HFFc6 (cell line): ENCODE data around the gene SLMAP. TPM values are rescaled to one million over a fixed set of nuclear protein-coding genes. Genes with fewer than 3 reads are reported as not detected.

Experiments used
- DNase-seq: peaks from one replicate; pipeline ENCODE4 v3.0.0-alpha.2; 2018
- H3K27ac Mint-ChIP-seq: 2 replicates; pipeline ENCODE4 v1.8.0; 2020; ENCODE audit warnings: mild to moderate bottlenecking, mixed read lengths
- H3K27me3 Mint-ChIP-seq: 2 replicates; pipeline ENCODE4 v1.8.0; 2021; ENCODE audit warnings: mild to moderate bottlenecking, moderate library complexity, mixed read lengths; ENCODE audit not compliant: insufficient read depth
- H3K36me3 Mint-ChIP-seq: 2 replicates; pipeline ENCODE4 v1.8.0; 2021; ENCODE audit warnings: low read depth, mixed read lengths
- H3K4me1 Mint-ChIP-seq: 2 replicates; pipeline ENCODE4 v1.8.0; 2020; ENCODE audit warnings: low read depth, mixed read lengths
- H3K4me3 Mint-ChIP-seq: 2 replicates; pipeline ENCODE4 v1.8.0; 2020; ENCODE audit warnings: mild to moderate bottlenecking, moderate library complexity, mixed read lengths
- H3K9me3 Mint-ChIP-seq: 2 replicates; pipeline ENCODE4 v1.8.0; 2020; ENCODE audit warnings: mild to moderate bottlenecking, mixed read lengths
- total RNA-seq, 6 experiments: library from RNA; stranded (reverse); fragmentation: NEBNext Ultra II Directional; extraction: Animal tissue kit (Norgen Biotek cat#: 25700); gene quantifications; 2 replicates in 1 of 6; 3 replicates in 5 of 6; pipeline ENCODE4 v1.2.3, GENCODE V29; 2021
- TF ChIP-seq, protein P1 (sequence below): fragments of 200-600 bp; sonication (generic); IDR thresholded peaks from 2 replicates; pipeline ENCODE4 v1.5.0; 2021; ENCODE audit warnings: antibody characterized with exemption, mild to moderate bottlenecking

Gene SLMAP
- total RNA-seq, 6 experiments from 2014 or later, result 51.1 to 54.8 (median 52.3) TPM

DNA sequence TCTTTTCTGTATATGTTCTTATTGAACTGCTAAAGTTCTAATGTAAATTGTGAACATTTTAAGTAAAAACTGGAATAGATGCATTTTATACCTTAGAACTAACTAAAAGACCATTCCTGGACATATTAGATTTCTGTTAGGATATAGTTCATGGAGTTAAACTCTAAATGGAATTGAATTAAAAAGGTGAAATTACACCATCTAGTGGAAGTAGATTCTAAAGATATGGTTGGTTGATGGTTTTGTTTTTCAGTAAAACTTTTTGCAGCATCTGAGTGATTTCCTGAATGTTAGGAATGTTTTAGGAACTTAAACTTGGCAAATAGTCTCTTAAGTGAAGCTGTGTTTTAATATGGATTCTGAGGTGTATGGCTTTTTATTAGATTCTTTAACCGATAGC is 96.8 kb downstream of the SLMAP start:
- 0 out of 2 replicates have a peak overlapping the region, but pooled peaks have one; percentile 5 for H3K27ac Mint-ChIP-seq
- no peak overlapping the region for H3K4me3 Mint-ChIP-seq
- peak; percentile 15 for DNase-seq
- TF ChIP-seq, protein P1, sequence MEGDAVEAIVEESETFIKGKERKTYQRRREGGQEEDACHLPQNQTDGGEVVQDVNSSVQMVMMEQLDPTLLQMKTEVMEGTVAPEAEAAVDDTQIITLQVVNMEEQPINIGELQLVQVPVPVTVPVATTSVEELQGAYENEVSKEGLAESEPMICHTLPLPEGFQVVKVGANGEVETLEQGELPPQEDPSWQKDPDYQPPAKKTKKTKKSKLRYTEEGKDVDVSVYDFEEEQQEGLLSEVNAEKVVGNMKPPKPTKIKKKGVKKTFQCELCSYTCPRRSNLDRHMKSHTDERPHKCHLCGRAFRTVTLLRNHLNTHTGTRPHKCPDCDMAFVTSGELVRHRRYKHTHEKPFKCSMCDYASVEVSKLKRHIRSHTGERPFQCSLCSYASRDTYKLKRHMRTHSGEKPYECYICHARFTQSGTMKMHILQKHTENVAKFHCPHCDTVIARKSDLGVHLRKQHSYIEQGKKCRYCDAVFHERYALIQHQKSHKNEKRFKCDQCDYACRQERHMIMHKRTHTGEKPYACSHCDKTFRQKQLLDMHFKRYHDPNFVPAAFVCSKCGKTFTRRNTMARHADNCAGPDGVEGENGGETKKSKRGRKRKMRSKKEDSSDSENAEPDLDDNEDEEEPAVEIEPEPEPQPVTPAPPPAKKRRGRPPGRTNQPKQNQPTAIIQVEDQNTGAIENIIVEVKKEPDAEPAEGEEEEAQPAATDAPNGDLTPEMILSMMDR, result peak; percentile 79
- H3K27me3 Mint-ChIP-seq, result peaks cover 3% of the 10 kb centered on the region
- peaks cover 10% of the 10 kb centered on the region for H3K4me1 Mint-ChIP-seq
- no peaks in the 10 kb centered on the region for H3K36me3 Mint-ChIP-seq
- no peaks in the 10 kb centered on the region for H3K9me3 Mint-ChIP-seq

DNA sequence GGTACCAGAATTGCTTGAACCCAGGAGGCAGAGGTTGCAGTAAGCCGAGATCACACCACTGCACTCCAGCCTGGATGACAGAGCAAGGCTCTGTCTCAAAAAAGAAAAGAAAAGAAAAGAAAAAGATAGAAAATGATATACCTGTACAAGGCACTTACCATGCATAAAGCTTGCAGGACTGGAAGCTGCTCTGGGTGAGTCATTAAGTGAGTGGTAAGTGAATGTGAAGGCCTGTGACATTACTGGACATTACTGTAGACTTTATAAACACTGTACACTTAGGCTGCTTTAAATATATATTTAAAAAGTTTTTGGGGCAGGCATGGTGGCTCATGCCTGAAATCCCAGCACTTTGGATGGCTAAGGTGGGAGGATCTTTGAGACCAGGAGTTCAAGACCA is 99.2 kb downstream of the SLMAP start:
- Mint-ChIP-seq H3K27ac (no peak overlapping the region), H3K36me3 (peaks cover 5% of the 10 kb centered on the region), H3K27me3 (no peaks in the 10 kb centered on the region), H3K9me3 (no peaks in the 10 kb centered on the region), H3K4me3 (no peak overlapping the region), H3K4me1 (peaks cover 10% of the 10 kb centered on the region)
- DNase-seq, result peak; percentile 63
- TF ChIP-seq, protein P1, result no peak

DNA sequence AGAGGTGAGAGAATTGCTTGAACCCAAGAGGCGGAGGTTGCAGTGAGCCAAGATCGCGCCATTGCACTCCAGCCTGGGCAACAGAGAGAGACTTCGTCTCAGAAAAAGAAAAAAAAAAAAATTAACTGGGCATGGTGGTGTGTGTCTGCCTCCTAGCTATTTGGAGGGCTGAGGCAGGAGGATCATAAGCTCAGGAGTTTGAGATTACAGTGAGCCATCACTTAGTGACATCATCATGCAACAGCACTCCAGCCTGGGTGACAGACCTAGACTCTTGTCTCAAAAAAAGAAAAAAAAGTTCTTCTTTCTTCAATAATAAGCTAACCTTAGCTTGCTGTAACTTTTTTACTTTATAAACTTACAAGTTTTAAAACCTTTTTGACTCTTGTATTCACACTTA is 99.8 kb downstream of the SLMAP start:
- no peaks in the 10 kb centered on the region for H3K27me3 Mint-ChIP-seq
- H3K9me3 Mint-ChIP-seq, result no peaks in the 10 kb centered on the region
- DNase-seq, result no peak
- no peak overlapping the region for H3K4me3 Mint-ChIP-seq
- peaks cover 10% of the 10 kb centered on the region for H3K4me1 Mint-ChIP-seq
- peak overlapping the region; percentile 33 for H3K27ac Mint-ChIP-seq
- H3K36me3 Mint-ChIP-seq, result peaks cover 5% of the 10 kb centered on the region
- TF ChIP-seq, protein P1, result no peak

DNA sequence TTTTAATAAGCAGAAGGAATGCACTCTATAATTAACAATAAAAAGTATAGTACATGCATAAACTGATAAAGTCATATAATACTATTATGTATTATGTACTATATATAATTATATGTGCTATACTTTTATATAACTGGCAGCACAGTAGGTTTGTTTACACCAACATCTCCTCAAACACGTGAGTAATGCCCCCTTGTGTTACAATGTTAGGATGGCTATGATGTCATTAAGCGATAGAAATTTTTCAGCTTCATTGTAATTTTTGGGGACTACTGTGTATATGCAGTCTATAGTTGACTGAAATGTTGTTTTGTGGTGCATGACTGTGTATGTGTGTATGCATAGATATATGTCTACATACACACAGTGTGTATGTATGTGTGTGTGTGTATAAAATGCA is 100.6 kb downstream of the SLMAP start:
- H3K9me3 Mint-ChIP-seq, result no peaks in the 10 kb centered on the region
- DNase-seq, result peak; percentile 13
- TF ChIP-seq, protein P1, result peak; percentile 62
- no peak overlapping the region for H3K27ac Mint-ChIP-seq
- H3K36me3 Mint-ChIP-seq, result peaks cover 5% of the 10 kb centered on the region
- H3K4me1 Mint-ChIP-seq, result peaks cover 10% of the 10 kb centered on the region
- H3K27me3 Mint-ChIP-seq, result no peaks in the 10 kb centered on the region
- H3K4me3 Mint-ChIP-seq, result no peak overlapping the region

DNA sequence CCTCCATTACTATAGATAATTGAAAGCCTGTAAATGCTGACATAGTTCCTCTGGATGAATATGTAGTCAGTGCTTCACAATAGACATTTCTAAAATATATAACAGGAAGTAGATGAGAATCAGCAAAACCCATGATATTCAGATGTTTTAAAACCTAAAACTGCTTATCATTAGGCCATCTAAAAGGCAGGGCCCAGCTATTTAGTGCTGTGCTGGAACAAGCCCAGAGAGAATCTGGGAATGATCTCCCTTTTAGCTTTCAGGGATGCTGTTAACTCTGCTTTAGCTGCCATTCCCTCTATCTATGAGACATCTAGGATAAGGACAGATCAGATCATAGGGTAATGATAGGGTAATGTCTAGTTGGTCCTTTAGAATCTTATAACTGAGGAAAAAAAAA is 106.8 kb downstream of the SLMAP start:
- no peaks in the 10 kb centered on the region for H3K27me3 Mint-ChIP-seq
- DNase-seq, result no peak
- H3K9me3 Mint-ChIP-seq, result no peaks in the 10 kb centered on the region
- H3K27ac Mint-ChIP-seq, result peak overlapping the region; percentile 27; the same call in 1 of the 2 replicates
- no peak overlapping the region for H3K4me3 Mint-ChIP-seq
- H3K4me1 Mint-ChIP-seq, result no peaks in the 10 kb centered on the region
- H3K36me3 Mint-ChIP-seq, result peaks cover 5% of the 10 kb centered on the region
- TF ChIP-seq, protein P1, result no peak

DNA sequence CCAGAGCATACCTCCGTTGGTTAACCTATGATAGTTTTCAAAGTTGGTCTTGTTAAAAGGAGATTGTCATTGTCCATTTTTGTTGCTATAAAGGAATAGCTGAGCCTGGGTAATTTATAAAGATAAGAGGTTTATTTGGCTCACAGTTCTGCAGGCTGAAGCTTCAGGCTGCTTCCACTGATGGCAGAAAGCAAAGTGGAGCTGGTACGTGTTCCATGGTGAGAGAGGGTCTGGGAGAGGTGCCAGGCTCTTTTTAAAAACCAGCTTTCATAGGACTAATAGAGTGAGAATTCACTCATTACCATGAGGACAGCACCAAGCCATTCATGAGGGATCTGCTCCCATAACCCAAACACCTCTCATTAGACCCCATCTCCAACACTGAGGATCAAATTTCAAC is 107.3 kb downstream of the SLMAP start:
- no peak for DNase-seq
- Mint-ChIP-seq H3K27me3 (no peaks in the 10 kb centered on the region), H3K4me3 (no peak overlapping the region), H3K9me3 (no peaks in the 10 kb centered on the region), H3K36me3 (peaks cover 3% of the 10 kb centered on the region), H3K4me1 (no peaks in the 10 kb centered on the region), H3K27ac (peak overlapping the region; percentile 27; the same call in 1 of the 2 replicates)
- TF ChIP-seq, protein P1, result no peak
